HG03064 (cell line): ENCODE data around the gene NEUROD2.
"Not testable (repeated sequence)": the region's sequence is repeated elsewhere in the genome, so short reads cannot be mapped to it uniquely, and the experiment has no call there.

Experiments
- ATAC-seq: cut with Tn5 transposase; IDR thresholded peaks from one replicate; pipeline ENCODE4 v1.9.1; 2021; ENCODE audit warnings: low read depth; ENCODE audit not compliant: unreplicated experiment

NEUROD2 gene

GRCh38 chr17:39603304-39604016 is 4.3 kb downstream of the NEUROD2 start:
- ATAC-seq = no peak

GRCh38 chr17:39602533-39603303 is 5.0 kb downstream of the NEUROD2 start:
- ATAC-seq = no peak

DNA sequence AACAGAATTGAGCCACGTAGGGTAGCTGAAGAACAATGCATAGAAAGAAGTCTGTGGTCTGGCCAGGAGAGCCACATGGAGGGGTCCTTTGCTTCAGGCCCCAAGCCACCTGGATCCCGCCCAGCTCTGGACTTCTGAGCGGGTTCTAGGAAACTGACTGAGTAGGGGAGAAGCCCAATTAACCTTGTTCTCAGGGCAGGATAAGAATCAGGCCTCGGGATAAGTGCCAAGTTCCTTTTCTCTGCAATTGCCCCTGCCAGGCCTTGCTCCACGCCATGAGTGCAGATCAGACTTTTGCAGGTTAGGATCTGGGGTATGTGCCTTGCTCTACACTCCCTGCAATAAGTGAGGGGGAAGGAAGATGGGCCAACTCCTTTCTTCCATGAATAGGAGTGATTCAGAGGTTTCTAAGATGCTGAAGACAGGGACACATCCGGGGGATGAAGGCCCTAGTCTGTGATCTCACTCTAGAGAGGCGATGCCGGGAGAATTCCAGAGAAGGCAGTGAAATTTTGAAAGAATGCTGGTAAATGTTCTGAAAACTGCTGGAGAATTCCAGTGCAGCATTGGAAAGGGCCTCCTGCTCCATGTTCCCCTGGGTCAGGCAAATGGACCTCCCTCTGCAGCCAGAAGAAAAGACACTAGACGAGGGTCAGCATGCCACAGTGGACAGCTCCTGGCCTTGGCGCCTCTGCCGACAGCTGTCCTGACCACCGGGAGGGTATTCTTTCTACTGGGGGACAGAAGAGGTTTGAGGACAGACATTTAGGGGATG is 5.8 kb downstream of the NEUROD2 start:
- no peak for ATAC-seq

GRCh38 chr17:39600997-39601597 is 6.6 kb downstream of the NEUROD2 start:
- no peak for ATAC-seq

- no peak for ATAC-seq
These were observed 7.3 kb downstream of the NEUROD2 start for GRCh38 chr17:39600288-39600996.

GRCh38 chr17:39599665-39600231 is 8.0 kb downstream of the NEUROD2 start:
- ATAC-seq = no peak

GRCh38 chr17:39599004-39599664 is 8.6 kb downstream of the NEUROD2 start:
- ATAC-seq = no peak

DNA sequence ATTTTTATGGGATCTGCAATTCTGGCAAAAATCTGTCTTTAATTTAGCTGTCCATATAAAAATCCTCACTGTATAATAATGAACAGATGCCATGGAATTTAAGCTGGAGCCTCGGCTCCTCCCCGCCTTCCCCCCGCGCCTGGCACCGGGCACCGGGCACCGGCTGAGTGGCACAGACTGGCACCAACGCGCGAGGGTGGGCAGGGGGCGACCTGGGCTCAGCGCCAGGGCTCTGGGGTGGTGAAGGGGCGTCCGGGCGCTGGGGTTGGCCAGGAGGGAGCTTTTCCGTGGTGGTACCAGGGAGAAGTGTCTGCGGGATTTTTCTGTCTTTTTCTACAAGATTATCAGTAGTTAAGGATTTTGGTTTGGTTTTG is 9.1 kb downstream of the NEUROD2 start:
- ATAC-seq = no peak

- ATAC-seq = no peak
These were observed 9.7 kb downstream of the NEUROD2 start for GRCh38 chr17:39598047-39598481.

DNA sequence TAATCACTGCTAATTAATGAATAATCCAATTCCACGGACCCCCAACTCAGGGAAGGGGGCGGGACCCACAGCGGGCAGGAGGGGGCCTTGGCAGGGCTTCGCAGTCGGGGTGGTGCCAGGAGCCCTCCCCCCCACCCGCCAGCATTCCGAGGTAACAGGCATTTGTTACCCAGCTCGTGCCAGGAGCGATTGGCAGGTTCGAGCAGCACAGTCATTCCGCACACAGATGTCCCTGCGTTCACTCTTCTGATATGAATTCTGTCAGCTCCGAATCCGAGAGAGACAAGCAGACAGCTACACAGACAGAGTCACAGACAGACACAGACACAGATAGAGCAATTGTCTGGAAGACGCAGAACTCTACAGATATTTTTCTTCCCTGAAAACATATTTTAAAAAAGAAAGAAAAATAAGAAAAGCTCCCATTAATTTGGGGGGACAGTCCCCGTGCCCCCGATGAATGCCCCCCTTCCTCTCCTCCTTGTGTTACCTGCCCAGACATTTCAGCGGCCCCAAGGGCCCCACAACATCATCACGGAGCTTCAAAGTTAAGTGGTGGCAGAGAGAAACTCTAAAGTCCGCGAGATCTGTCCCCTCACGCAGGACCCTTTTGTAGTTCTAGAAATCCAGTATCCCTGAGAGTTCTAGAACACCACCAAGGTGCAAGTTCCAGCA is 10.2 kb downstream of the NEUROD2 start:
- no peak for ATAC-seq

DNA sequence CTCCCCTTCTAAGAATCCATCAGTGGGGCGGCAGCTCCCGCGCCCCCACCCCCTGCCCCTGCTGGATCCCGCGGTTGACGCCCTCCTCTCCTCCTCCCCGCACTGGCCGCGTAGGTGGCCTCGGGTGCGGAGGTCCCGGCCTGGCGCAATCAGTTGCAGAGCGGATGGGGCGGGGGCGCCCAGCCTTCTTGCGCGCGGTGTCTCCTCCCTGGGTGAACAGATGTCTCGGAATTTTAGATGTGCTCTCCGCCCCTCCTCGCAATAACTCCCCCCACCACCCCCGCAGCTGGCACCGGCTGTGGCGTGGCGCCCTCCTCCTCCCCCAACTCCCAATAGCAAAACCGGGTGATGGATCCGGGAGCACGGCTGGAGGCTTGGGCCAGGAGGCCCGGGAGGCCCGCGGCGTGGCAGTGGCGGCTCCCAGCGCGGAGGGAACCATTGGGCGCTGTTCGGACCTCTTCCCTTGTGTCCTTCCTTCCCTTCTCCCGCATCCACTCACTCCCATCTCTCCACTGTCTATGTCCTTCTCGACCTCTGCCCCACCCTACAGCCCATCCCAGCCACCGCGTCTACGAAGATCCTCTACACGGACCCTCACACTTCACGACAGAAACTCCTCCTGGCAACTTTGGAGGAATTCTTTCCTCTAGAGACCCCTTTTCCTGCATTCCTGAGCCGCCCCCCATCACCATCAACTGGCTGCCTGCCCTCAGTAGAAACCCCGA is 11.0 kb downstream of the NEUROD2 start:
- ATAC-seq = no peak

GRCh38 chr17:39595928-39596510 is 11.7 kb downstream of the NEUROD2 start:
- no peak for ATAC-seq

- ATAC-seq = no peak
These were observed 12.4 kb downstream of the NEUROD2 start for GRCh38 chr17:39595294-39595693.

DNA sequence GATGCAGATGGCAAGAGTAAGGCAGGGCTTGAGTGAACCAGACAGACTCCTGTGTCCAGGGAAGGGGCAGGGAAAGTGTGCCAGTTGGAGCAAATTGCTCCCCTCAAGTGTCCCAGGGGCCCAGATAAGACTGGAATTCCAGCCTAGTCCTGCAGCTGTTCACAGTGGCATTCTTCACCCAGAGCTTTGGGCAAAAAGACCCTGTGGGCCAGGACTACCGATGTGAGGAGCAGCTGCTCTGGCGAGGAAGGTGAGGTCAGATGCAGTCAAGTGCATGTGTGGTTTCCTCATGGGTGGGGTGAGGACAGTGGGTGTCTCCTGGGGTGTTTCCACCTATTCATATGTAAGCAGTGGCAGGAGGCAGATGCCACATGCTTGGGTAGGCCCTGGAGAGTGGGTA is 14.3 kb downstream of the NEUROD2 start:
- no peak for ATAC-seq

DNA sequence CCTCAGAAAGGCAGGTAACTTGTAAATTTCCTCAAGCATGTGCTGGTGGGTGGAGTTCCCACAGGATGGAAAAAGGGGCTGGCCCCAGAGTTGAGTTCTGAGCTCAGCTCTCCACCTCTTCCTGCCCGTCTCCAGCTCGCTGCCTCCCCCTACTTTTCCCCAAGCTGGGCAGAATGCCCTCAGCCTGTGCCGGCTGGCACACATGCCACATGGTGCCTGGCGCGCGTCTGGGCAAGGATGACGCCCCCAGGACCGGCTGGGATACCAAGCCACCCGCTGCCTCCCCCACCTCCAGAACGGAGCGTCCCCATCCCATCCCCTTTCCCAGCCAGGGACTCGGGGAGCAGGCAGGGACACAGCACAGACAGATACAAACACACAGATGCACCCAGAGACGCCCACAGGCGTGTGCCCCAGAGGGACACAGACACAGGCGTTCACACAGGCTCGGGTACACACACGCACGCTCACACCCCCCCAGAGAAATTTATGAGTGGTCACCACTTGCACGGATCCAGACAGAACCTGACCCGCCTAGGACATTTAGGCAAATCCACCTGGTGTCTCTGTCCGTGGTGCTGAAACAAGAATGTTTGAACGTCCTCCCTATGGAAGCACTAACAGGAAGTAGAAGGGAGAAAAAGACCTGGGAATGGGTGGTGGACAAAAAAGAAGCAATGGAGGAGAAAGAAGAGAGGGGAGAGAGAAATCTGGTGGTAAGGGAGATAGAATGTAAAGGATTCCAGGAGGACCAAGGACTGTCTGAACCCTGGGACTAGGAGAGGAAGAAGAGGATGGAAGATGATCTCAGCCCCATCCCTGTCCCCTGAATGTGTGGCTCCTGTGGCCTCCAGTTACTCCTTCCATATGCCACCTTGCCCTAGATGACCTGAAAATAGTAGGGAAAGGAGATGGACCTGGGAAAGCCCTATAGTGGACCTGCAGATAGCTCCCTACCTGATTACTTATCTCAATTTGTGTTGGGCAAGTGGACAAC is 15.5 kb downstream of the NEUROD2 start:
- ATAC-seq = no peak

GRCh38 chr17:39590180-39590579 is 17.5 kb downstream of the NEUROD2 start:
- ATAC-seq = not testable (repeated sequence)

- ATAC-seq = no peak
These were observed 25.1 kb downstream of the NEUROD2 start for GRCh38 chr17:39582658-39583057.
